ENCODE data around the gene DCTN4.

DNA sequence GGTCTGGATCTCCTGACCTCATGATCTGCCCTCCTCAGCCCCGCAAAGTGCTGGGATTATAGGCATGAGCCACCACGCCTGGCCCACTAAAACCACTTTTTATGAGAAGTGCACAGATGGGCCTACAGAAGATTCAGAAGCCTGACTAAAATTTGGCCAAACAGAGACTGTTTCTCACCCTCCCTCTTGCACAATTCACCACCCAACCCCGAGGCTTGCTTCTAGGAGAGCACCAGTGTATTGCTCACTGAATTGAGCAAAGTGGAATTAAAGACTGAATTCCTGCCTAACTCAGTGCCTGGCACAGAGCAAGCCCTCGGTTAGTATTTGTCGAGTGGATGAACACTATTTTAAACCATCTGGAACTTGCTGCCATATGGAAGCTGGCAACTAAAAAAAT, 3.4 kb upstream of the DCTN4 start:
- TF ChIP-seq GATA2 (IDR thresholded peaks at IDR 0.05; ENCODE audit: low read depth, low read length) = no peak
- TF ChIP-seq GATA3 (IDR thresholded peaks at IDR 0.05; ENCODE audit: low read depth, low read length) = no peak

All from SH-SY5Y (cell line).